RWPE1 (cell line): ENCODE results near the gene KRT73.
"Not testable (repeated sequence)": the region's sequence is repeated elsewhere in the genome, so short reads cannot be mapped to it uniquely, and the experiment has no call there.

Experiments used
- CTCF ChIA-PET: fragments of 350-600 bp; sonication (Branson Sonifier 250); formaldehyde crosslinking; extraction: SDS; loops from one replicate; lab custom pipeline; 2021; lab: Yijun Ruan, JAX
- POLR2A ChIA-PET: fragments of 400-600 bp; formaldehyde crosslinking; extraction: SDS; loops from one replicate; lab custom pipeline; 2020; ENCODE audit warnings: antibody characterized with exemption; ENCODE audit not compliant: low non-redundant PET; lab: Yijun Ruan, JAX
- DNase-seq: peaks from one replicate; pipeline ENCODE4 v3.0.0; 2012; ENCODE audit warnings: low spot score
- H3K27ac ChIP-seq: fragments of 450-650 bp; 2 replicates; pipeline ENCODE4 v1.5.1; 2017
- TF ChIP-seq, protein P1 (sequence below): fragments of 450-650 bp; conservative IDR thresholded peaks from 2 replicates; pipeline ENCODE4 v1.5.1; 2017; ENCODE audit warnings: low read depth, mild to moderate bottlenecking

The KRT73 gene

DNA sequence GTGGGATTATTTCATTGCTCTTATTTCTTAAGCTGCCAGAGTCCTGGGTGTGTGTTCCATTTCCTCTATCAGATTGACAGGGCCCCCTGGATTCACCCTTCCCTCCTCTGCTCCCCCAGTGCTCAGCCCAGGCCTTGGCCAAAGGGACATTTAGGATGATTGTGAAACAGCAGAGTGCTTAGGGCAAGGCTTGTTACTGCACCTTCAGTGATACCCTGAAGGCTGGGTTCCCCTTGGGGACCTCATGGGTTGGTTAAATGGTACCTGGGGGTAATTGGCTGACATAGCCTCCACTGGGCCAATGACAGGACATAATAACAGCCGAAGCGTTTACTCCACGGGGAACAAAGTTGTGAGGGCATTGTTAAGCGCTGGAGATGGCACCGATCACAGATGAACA is 15.8 kb downstream of the KRT73 start:
- DNase-seq, result no peak
- TF ChIP-seq, protein P1, sequence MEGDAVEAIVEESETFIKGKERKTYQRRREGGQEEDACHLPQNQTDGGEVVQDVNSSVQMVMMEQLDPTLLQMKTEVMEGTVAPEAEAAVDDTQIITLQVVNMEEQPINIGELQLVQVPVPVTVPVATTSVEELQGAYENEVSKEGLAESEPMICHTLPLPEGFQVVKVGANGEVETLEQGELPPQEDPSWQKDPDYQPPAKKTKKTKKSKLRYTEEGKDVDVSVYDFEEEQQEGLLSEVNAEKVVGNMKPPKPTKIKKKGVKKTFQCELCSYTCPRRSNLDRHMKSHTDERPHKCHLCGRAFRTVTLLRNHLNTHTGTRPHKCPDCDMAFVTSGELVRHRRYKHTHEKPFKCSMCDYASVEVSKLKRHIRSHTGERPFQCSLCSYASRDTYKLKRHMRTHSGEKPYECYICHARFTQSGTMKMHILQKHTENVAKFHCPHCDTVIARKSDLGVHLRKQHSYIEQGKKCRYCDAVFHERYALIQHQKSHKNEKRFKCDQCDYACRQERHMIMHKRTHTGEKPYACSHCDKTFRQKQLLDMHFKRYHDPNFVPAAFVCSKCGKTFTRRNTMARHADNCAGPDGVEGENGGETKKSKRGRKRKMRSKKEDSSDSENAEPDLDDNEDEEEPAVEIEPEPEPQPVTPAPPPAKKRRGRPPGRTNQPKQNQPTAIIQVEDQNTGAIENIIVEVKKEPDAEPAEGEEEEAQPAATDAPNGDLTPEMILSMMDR, result no peak
- ChIA-PET CTCF (no interaction called here), POLR2A (no interaction called here)
- H3K27ac ChIP-seq, result no peak overlapping the region

DNA sequence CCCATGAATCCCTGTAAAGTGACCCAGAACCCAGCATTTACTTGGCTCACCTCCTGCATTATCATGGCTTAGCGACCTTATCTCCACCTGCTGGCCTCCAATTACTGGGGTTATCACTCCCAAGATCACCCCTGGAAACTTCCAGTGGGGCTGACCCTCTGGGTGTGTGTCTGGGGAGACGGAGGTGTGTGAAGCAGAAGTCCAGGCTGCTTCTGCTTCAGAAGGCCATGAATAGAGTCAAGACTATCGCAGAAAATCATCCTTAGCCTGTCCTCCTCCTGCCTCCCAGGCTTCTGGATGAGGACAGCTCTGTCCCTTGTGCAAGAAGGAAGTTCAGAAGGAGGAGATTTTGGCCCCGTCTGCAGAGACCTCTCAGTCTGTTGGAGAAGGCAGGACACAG is 16.7 kb downstream of the KRT73 start:
- TF ChIP-seq, protein P1, result no peak
- H3K27ac ChIP-seq, result no peak overlapping the region
- ChIA-PET POLR2A (no interaction called here), CTCF (interaction anchor here (0.7 kb wide), 1 partner anchor 68 kb away, joined by 4 read pairs; no protein-coding TSS in a partner anchor)
- DNase-seq, result no peak

DNA sequence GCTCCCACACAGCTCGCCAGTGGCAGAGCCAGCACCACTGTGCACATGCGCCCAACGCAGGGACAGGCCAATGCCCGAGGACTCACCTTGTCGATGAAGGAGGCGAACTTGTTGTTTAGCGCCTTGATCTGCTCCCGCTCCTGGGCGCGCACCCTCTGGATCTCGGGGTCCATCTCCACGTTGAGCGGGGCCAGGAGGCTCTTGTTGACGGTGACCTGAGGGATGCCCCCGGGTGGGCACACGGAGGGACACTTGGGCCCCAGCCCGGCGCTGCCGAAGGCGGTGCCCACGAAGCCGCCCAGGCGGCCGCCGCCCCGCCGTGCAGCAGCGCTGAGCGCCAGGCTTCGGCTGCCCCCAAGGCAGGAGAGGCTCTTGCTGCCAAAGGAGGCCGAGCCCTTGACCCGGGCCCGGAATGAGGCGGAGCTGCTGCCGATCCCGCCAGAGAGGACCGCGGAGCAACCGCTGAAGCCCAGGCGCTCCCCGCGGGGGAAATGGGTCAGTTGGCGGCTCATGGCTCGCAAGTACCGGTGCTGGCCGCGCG is 17.3 kb downstream of the KRT73 start, which contains the start of gene KRT72:
TSS of gene KRT72 (minus strand) at position 523 of the 541 bp plus-strand sequence. CDS start at position 512, 11 bp downstream.
- no peak within 1 kb of the TSS for H3K27ac ChIP-seq
- no peak for DNase-seq

DNA sequence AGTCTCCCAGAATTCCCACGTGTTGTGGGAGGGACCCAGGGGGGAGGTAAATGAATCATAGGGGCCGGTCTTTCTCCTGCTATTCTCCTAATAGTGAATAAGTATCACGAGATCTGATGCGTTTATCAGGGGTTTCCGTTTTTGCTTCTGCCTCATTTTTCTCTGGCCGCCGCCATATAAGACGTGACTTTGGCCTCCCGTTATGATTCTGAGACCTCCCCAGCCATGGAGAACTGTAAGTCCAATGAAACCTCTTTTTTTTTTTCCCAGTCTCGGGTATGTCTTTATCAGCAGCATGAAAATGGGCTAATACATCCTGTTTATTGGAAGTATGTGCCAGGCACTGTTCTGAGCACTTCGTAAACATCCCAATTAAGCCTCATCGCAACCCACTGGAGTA is 17.9 kb downstream of the KRT73 start:
- TF ChIP-seq, protein P1, result no peak
- no peak overlapping the region for H3K27ac ChIP-seq
- CTCF ChIA-PET, result interaction anchor here (0.6 kb wide), 2 partner anchors 80 to 399 kb away, joined by 4 read pairs; partner anchors contain the start of gene KRT5
- no peak for DNase-seq
- POLR2A ChIA-PET, result interaction anchor here (0.6 kb wide), 1 partner anchor 262 kb away, joined by 3 read pairs; no protein-coding TSS in a partner anchor

More for the DNA sequence above, 17.3 kb downstream of the KRT73 start, which contains the start of gene KRT72:
- CTCF ChIA-PET, result no interaction called here
- POLR2A ChIA-PET, result interaction anchor here (0.6 kb wide), 1 partner anchor 262 kb away, joined by 3 read pairs; no protein-coding TSS in a partner anchor
- TF ChIP-seq, protein P1, result no peak

DNA sequence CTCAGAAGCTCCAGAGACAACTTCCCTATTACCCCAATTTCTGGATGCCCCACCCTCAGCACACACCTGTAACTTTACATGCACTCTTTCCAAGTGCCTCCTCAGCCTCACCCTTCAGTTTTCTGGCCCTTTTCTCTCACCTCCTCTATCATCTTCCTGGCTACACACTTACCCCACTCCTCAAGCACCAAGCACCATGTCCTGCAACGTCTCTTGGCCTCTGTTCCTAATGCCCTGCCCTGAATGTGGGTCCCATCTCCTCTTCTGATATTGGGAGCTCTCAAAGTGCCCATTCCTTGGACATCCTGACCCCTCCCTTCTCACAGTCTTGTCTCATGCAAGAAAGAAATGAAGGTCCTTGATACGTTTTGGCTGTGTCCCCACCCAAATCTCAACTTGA is 18.3 kb downstream of the KRT73 start:
- H3K27ac ChIP-seq, result no peak overlapping the region
- POLR2A ChIA-PET, result no interaction called here
- no peak for DNase-seq
- CTCF ChIA-PET, result interaction anchor here (0.6 kb wide), 2 partner anchors 80 to 399 kb away, joined by 4 read pairs; partner anchors contain the start of gene KRT5
- TF ChIP-seq, protein P1, result no peak

DNA sequence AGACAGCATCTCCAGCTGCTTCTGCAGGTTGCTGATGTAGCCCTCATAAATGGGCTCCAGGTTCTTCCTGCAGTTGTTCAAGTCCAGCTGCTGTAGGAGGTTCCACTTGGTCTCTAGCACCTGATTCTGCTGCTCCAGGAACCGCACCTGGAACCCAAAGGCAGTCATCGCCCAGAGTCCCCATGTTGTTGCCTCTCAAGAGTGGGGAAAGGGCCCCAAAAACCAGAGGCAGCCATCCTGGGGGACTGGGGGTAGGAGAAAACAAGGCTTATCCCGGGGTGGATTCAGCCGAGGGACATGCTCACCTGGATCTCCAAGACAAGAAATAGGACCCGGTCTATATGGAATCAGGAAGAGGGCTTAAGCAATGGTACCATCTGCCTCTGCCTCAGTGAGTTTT is 19.4 kb downstream of the KRT73 start:
- ChIA-PET POLR2A (no interaction called here), CTCF (interaction anchor here (0.6 to 0.8 kb wide), 2 partner anchors 177 to 281 kb away, joined by 4 to 6 read pairs; no protein-coding TSS in a partner anchor)
- TF ChIP-seq, protein P1, result no peak
- DNase-seq, result no peak
- no peak overlapping the region for H3K27ac ChIP-seq

DNA sequence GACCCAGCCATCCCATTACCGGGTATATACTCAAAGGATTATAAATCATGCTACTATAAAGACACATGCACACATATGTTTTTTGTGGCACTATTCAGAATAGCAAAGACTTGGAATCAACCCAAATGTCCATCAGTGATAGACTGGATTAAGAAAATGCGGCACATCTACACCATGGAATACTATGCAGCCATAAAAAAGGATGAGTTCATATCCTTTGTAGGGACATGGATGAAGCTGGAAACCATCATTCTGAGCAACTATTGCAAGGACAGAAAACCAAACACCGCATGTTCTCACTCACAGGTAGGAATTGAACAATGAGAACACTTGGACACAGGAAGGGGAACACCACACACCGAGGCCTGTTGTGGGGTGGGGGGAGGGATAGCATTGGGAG is 24.1 kb downstream of the KRT73 start:
- CTCF ChIA-PET, DNase-seq, H3K27ac ChIP-seq, POLR2A ChIA-PET: not testable (repeated sequence)
